ENCODE results near the gene ANKRD44. TPM values are rescaled to one million over a fixed set of nuclear protein-coding genes. Genes with fewer than 3 reads are reported as not detected.

ANKRD44 gene
- total RNA-seq, 1 donor from 2014 or later = 59.9 TPM

DNA sequence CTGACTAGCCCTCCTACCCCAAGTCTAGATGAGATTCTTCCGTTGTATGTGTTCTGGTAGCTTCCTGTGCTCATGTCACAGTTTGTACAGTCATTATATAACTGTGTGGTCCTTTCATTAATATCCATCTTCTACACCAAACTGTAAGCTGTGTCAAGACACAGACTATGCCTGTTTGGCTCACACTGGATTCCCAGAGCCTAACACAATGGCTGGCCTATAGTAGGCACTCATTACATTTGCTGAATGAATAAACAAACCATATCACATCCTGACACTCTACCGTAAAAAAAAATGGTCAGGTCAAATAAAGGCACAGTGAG is 72.6 kb downstream of the ANKRD44 start:
- DNase-seq (ENCODE audit: low spot score) = no peak

DNA sequence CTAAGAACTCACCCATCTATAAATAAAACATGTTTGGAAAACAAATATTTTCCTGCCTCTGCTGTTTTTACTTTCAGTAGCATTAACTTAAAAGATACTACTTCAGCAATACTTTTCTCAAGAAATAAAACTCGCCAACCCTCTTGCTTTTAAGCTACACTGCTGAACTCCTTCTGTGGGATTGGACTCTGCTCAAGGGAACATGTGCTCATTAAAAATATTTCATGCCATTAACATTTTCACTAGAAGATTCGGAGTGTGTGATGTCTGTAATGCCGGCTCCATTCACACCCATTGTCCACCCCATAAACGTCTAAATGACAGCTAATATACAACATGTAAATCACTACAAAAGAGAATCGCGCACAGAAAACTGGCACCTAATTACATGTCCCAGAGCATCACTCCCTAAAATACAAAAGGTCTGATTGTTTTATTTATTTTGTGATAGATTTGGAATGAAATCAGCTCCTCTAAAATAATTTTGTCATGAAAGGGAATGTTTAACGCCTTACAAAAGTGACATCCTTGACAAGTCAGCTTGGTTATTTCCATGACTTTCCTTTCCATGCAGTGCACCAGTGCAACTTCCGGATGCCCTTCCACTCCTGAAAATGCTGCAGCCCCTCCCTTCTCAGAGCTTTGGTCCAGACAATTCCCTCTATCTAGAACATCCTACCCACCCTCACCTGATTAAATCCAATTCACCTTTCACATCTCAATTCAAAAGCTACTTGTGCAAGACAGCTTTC is 73.1 kb downstream of the ANKRD44 start:
- no peak for DNase-seq (ENCODE audit: low spot score)

DNA sequence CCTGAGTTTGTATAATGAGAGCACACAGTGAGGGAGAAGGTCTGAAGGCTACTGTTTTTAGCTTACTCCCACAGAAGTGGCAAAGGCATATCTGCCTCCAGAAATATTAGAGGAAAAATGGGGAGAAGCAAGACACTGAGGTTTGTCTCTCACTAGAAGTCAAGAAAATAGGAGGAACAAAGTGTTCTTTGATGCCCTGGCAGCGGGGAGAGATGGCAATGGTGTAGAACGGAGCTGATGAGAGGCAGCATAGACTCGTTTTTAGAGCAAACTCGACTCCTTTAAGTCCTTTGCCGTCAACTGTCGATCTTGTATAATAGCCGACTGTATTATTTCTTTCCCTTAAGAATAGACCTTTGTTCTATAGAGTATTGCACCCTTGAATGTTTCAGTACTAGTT is 73.8 kb downstream of the ANKRD44 start:
- DNase-seq (ENCODE audit: low spot score) = no peak

DNA sequence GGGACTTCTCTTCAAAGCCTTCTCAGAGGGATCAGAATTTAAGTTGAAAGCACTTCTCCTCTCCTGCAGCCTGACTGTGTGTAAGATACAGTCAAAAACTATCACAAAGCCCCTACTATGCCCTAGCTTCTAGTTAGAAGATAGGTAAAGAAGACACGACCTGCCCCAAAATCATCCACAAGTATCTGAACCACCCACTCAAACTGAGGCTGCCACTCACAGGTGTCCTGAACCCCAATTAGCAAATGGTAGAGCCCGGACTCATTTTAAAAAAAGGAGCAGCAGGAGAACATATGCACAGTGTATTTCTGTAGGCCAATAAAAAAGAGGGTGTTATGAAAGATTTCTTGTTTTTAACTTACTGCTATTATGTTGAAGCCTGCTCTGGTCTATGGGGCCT is 74.4 kb downstream of the ANKRD44 start:
- no peak for DNase-seq (ENCODE audit: low spot score)

DNA sequence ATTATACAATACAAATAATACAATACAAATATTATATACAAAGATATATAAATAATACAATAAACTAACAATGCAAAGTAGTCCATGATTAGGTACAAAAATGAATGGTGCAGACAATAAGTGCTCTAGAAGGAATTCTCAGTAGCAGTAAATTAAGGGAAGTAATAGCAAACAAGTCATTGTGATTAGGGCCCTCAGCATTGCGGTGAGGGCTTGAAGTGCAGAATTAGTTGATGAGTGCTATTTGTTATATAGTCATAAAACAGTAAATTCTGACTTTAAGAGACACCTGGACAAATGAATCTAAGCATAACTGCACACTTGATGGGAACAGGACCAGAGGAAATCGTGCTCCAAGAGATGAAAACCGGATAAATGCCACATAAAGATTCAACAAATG is 74.9 kb downstream of the ANKRD44 start:
- no peak for DNase-seq (ENCODE audit: low spot score)

DNA sequence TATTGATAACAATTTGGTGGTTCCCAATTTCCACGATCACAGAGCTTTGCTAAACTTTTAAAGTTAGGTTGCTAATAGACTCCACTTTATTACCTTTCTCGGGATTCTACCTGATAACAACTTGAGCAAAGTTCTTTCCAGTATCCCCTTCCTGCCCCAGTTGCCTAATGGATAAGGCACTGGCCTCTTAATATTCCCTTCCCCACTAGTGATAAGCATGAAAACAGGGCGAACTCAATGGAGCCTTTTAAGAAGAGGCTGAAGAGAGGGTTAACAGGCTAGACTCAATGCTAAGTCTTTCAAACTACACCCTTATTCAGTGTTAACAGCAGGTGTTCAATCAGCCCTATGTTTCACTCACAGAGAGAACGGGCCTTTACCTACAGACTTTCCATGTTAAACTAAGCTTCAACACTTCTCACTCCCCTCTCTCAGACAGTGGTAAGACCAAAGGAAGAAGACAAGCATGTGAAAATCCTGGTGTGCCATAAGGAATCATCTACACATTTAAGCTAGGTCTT is 75.8 kb downstream of the ANKRD44 start:
- no peak for DNase-seq (ENCODE audit: low spot score)

DNA sequence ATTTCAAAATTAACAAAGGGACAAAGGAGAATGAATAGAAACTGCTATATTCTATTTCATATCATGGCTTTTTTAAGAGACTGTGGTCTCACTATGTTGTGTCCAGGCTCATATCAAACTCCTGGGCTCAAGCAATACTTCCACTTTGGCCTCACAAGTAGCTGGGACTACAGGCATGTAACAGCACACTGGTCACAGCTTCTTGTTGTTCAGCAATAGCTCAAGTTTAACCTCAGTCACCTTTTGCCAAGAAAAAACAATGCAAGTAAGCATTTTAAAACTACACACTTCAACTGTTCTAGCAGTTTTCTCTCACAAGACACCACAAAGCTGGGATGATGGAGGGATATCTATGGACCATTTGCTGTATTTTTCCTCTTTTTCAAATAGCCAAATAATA is 77.1 kb downstream of the ANKRD44 start:
- DNase-seq (ENCODE audit: low spot score) = no peak

DNA sequence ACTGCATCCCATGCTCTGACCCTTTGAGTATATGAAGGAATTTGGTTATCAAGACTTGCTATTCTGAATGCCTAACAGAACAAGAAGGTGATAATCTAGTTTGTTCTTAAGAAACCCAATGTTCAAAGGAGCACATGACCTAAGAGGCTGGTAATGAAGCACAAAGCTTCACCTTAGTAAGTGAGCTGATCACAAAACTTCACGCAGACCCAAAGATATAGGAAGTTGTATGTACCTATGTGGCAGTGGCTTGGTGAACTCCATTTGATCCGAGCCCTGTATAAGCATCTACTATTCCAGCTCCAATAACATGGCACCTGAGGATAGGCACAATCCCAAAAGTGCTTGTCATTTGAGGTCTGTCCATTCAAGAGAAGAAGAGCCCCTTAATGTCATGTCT is 78.6 kb downstream of the ANKRD44 start:
- no peak for DNase-seq (ENCODE audit: low spot score)

DNA sequence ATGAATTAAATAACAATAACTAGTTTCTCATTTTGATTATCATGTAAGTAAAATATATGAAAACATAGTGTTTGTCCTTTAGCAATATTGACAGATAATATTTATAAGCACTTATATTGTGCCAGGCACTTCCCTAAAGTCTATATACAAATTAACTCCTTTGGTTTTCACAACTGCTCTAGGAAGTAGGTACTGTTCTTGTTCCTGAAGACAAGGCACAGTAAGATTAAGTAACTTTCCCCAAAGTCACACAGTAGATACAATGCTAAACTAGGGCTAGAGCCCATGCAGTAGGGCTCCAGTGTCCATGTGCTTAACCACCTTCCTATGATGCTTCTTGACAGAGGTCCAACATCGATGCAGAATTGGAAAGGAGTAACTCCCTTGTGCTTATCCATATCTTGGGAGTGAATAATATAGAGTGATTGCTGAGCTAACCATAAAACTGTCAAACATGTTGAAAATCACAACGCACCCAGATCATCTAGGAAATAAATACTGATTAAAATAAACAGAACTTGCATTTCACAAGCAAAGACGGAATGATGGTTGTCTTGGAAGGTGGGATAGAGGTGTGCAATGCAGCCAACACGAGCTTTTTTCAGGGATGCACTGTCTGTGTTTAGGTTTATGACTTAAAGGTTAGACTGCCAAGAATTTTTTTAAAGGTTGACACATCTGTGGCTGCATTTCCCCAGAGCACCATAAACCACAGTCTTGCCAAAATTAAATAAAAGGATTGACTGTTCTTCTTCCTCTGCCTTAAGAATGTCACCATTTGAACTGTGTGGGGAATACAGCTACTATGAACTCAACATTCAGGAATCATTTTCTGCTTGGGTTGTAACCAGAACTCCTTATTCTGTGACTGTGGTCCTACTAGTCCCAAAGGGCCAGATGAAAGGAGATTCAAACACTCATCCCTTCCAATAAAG is 80.8 kb downstream of the ANKRD44 start:
- DNase-seq (ENCODE audit: low spot score) = no peak

DNA sequence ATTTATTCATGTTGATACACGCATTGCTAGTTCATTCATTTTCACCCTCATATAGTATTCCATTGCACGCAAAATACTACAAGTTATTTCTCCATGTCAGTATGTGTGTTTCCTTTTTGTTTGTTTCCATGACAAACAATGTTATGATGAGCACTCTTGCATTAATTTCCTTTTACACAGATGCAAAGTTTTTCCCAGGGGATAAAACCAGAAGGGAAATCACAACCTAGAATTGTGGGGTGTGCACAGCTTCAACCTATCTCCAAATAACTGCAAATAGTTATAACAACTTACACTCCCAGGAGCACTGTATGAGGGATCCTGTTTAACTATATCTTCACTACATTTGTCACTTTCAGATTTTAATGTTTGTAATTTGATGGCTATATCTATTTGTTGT is 87.1 kb downstream of the ANKRD44 start:
- DNase-seq (ENCODE audit: low spot score) = no peak

DNA sequence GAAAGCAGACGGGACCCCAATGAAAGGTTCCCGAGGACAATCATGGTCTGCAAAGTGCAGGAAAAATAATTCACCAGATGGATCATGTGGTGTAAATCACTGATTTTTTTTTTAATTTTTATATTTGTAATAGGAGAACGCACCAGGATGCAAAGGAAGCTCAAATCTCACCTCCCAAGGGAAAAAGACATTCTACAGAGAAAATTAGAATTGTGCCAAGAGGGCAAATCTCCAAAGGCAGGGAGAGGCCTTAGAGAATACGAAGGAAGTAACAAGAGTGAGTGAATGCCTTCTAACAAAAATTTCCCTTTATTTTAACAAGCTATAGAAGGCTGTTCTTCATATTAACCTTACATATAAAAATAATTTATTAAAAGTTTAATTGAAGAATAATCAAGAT is 90.9 kb downstream of the ANKRD44 start:
- no peak for DNase-seq (ENCODE audit: low spot score)

DNA sequence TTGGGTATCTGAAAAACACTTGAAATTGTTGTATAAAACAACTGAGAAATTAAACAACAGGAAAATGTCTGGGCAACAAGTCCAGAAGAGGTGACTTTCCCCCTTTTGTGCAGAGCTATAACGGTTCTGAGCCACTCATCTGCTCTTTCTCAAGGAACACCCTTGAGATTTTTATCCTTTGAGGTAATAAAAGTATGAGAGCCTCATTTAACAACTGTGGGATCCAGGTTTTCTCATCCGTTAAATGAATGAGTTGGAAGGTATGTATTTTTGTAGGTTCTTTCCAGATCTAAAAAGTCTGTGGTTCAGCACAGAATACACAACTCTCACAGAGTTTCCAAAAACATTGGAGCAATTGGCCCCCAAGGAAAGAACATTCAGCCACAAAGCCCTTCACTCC is 93.0 kb downstream of the ANKRD44 start:
- DNase-seq (ENCODE audit: low spot score) = no peak

DNA sequence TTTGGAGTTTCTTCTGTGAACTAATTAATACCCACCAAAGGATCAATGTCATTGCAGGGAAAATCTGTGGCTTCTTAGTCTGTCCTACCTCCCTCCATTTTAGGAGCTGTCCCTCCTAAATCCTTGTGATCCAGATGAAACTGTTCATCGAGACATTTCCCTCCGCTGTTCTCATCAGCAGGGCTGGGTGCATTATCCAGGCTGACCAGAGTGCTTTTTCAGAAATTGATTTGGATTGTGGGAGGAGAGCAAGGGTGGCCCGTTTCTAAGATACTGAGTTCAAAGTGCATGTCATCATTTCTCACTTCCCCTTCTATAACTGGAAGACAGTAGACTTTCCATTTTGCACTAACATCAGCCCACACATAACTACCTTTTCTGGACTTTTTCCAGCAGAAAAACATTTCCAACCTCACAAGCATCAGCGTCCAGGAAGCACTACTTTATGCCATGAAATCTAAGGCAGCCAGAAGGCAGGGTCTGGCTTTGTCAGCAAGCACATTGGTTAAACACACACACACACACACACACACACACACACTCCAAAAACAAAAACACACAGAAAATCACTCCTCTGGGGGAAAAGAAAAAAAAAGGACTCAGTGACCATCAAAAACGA is 94.1 kb downstream of the ANKRD44 start:
- no peak for DNase-seq (ENCODE audit: low spot score)

DNA sequence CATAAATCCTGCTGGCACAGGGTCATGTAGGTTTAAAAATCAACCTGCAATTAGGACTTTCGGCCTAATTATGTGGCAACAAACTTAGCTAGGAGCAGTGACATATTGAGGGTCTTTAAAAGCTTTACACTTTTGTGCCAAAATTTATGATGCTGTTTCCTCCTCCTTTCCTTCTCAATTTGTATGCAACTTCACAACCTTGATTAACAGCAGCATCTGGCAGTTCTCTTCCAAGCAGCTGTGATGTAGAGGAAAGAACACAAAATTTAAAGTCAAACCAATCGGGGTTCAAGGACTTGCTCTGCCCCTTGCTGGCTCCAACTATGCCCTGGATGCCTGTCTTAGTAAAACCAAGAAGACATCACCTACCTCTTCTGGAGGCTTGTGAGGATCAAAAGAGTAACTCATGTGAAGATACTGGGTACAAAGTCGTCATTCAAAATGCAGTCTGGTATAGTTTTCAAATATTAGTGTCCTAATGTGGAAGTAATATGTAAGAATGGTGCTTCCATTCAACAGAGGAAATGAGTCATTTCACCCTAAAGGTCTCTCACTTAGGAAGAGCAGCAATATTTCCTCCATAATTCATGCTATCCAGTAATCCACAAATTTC is 94.7 kb downstream of the ANKRD44 start:
- DNase-seq (ENCODE audit: low spot score) = no peak

DNA sequence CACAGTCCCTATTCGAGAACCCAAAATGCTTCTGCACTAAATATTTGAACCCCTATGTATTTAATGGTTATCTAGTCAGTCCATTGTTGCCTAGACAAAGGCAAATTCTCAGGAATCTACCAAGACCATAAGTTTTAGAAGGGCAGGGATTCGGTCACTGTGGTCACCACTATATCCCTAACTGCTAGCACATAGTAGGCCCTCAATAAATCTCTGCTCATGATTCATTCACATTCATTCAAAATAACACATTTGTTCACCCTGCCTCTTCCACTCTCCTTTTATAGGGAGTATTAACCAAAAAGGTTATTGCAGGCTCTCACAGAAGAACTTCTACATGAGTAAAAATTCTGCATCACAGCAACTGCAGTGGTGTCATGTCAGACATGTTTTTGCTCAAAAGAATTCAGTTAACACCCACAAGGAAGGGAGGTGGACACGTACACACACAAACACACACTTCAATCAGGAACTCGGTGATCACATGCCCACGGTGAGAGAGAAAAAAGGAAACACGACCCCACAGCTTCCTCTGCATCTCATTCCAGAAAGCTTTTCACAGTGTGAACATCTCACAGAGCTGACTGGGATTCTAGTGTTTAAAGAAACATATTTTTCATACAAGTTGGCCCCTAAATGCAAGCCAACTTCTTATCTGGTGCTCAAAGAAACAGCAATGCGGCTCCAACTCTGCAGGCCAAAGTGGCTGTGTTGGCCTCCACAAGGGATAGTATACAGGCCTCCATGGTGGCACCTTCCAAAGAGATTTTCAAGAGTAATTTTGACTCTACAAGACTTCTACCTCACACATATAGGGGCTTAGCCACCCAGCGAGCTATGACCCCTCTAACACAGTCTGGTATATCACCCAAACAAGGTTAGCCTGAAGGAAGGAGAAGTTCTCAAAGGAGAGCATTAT is 98.0 kb downstream of the ANKRD44 start:
- DNase-seq (ENCODE audit: low spot score) = no peak

DNA sequence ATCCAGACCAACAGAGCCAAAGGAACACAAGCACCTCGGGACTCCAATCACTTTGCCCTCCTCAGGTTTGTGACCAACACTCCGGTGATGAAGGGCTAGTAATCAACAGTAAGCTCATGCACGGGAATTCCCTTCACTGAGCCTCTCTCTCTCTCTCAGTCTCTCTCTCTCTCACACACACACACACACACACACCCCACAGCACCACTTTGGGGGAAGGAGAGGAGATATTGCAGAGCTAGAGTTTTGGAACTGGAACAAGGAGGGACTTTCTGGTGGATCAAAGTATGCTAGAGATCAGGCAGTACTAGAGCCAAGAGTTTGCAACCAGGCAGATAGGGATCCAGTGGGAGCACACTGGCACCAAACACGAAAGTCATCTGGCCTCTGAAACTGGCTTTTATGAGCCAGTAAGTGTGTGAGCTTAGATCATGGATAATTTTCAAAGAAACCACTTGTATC is 98.7 kb downstream of the ANKRD44 start:
- no peak for DNase-seq (ENCODE audit: low spot score)

DNA sequence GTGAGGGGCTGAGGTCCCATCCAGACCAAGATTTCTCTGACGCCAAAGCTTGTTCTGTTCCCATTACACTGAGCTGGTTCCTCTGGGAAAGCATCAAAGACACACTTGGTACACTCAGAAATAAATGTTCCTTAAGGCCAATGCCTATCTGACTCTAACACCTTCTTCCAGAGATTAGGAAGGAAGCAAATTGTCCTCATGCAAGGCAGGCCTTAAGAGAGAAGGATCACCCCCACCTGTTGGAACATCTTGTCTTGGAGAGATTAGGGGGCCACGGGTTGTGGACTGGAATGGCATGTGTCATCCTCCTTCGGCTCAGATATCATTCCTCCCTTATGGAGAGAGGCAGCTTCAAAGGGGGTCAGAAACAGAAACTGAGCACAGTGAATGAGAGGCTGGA is 100.2 kb downstream of the ANKRD44 start:
- DNase-seq (ENCODE audit: low spot score) = no peak

DNA sequence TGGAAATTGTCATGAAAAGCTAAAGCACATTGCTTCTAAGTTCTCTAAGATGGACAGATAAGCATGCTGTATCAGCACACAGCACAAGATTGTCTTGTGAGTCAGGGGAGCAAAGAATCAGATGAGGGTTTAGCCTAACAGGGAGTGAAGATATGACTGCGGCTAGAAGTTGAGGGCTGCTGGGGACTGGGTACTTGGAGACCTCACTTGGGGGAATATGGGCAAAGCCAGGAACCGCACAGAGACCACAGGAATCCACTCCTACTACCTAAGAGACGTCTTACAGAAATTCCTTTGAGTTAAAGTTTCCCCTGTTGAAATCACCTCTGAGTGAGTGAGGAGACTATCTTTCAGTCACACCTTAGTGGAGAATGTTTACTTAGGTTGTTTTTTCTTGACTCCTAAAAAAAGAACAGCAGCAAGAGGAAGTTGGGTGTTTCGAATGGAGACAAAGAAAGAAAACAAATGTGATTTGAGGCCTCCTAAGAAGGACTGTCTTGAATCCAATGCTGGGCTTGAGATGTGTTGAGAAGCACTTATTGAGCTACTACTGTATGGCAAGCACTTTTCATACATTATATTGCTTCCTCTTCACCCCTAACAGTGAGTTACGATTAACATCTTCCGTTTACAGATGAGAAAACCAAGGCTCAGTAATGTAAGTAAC is 100.7 kb downstream of the ANKRD44 start:
- no peak for DNase-seq (ENCODE audit: low spot score)

DNA sequence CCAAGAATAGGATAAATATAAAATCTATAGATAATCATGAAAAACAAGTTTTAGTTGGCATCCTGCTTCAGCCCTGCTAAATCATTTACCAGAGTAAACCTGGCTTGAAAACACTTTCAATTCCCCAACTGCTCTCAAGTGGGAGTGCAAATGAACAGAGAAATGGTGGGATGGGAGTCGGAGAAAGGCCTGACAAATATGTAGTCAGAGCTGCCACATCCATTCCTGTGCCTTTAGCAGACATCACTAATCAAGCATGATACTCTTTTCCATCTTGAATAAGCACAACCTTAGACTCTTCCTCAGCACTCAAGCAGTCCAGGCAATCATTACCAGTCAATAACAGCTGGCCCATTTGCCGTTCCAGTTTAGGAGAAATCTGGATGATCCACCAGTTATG is 101.3 kb downstream of the ANKRD44 start:
- no peak for DNase-seq (ENCODE audit: low spot score)

DNA sequence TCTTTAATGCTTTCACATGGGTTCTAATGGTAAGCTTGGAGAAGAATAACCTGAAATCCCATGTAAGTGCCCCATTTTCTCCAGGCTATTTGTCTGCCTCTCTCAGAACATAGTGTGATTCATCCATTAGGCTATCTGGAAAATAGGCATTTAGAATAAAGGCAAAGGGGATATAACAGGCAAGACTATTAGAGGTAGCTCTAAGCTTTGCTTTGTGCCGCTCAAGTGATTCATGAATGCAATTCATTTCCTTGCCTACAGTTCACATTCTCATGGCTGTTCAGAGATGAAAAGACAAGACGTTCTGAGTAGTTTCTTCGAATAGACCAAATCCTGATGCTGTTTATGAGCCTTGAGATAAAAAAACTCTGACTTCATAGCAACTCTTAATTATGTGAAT is 101.7 kb downstream of the ANKRD44 start:
- no peak for DNase-seq (ENCODE audit: low spot score)
